Keratinocyte (primary cell): ENCODE data around the gene SREBF1. TPM values are rescaled to one million over a fixed set of nuclear protein-coding genes. Genes with fewer than 3 reads are reported as not detected.

ENCODE experiments used
- DNase-seq: peaks from one replicate; pipeline ENCODE4 v3.0.0-alpha.2; 2011; ENCODE audit warnings: low read depth, missing footprints, low spot score
- FAIRE-seq: peaks from 2 replicates; lab custom pipeline; 2011; peaks lifted over from hg19 to GRCh38; lab: Jason Lieb, UNC
- H2AFZ ChIP-seq: 2 replicates; pipeline ENCODE4 v1.6.0; 2012; ENCODE audit warnings: low read length, control low read depth, inconsistent platforms; ENCODE audit not compliant: control insufficient read depth
- H3K27ac ChIP-seq: 2 replicates; pipeline ENCODE4 v1.5.1; 2011; ENCODE audit warnings: low read length; ENCODE audit not compliant: control insufficient read depth, insufficient read depth
- H3K27me3 ChIP-seq: 3 replicates; pipeline ENCODE4 v1.6.0; 2011; ENCODE audit warnings: low read length; ENCODE audit not compliant: control insufficient read depth, insufficient read depth; ENCODE audit errors: extremely low read depth
- H3K36me3 ChIP-seq, 2 experiments: 2 replicates in 1 of 2; 3 replicates in 1 of 2; pipeline ENCODE4 v1.5.1; 2011; ENCODE audit warnings: low read length in 2 of 2, mild to moderate bottlenecking in 1 of 2; ENCODE audit not compliant: control insufficient read depth in 2 of 2, insufficient read depth in 2 of 2; ENCODE audit errors: extremely low read depth in 1 of 2
- H3K4me1 ChIP-seq: 3 replicates; pipeline ENCODE4 v1.5.1; 2011; ENCODE audit warnings: low read length; ENCODE audit not compliant: control insufficient read depth, insufficient read depth; ENCODE audit errors: extremely low read depth
- H3K4me2 ChIP-seq: 3 replicates; pipeline ENCODE4 v1.6.0; 2011; ENCODE audit warnings: low read depth, low read length; ENCODE audit not compliant: control insufficient read depth, insufficient read depth; ENCODE audit errors: extremely low read depth
- H3K4me3 ChIP-seq, 3 experiments: fragments of 200-600 bp in 1 of 3; sonication (generic) in 1 of 3; 2 replicates in 2 of 3; 3 replicates in 1 of 3; pipeline ENCODE4 v1.5.1; 2011 to 2016; ENCODE audit warnings: low read length in 3 of 3, mild to moderate bottlenecking in 3 of 3, control low read depth in 2 of 3, inconsistent platforms in 1 of 3, low read depth in 1 of 3, mixed read lengths in 1 of 3, mixed run types in 1 of 3, moderate library complexity in 1 of 3; ENCODE audit not compliant: control insufficient read depth in 2 of 3, insufficient read depth in 2 of 3; ENCODE audit errors: extremely low read depth in 1 of 3
- H3K79me2 ChIP-seq: 2 replicates; pipeline ENCODE4 v1.6.0; 2012; ENCODE audit warnings: low read length; ENCODE audit not compliant: control insufficient read depth, insufficient read depth
- H3K9ac ChIP-seq: 3 replicates; pipeline ENCODE4 v1.6.0; 2011; ENCODE audit warnings: low read length; ENCODE audit not compliant: control insufficient read depth, insufficient read depth; ENCODE audit errors: extremely low read depth
- H3K9me1 ChIP-seq: 3 replicates; pipeline ENCODE4 v1.6.0; 2011; ENCODE audit warnings: low read length; ENCODE audit not compliant: control insufficient read depth, insufficient read depth; ENCODE audit errors: extremely low read depth
- H3K9me3 ChIP-seq: 2 replicates; pipeline ENCODE4 v1.5.1; 2012; ENCODE audit warnings: low read depth, low read length; ENCODE audit not compliant: control insufficient read depth
- H4K20me1 ChIP-seq: 3 replicates; pipeline ENCODE4 v1.6.0; 2011; ENCODE audit warnings: low read length; ENCODE audit not compliant: control insufficient read depth, insufficient read depth; ENCODE audit errors: extremely low read depth
- CTCF ChIP-seq, 3 experiments: IDR thresholded peaks in 1 of 3; conservative IDR thresholded peaks in 1 of 3; optimal IDR thresholded peaks in 1 of 3; 2 replicates in 2 of 3; 3 replicates in 1 of 3; pipeline versions ENCODE3 to v1.5.1; 2011; ENCODE audit warnings: low read length in 3 of 3, mild to moderate bottlenecking in 3 of 3, moderate library complexity in 2 of 3, control low read depth in 1 of 3, inconsistent platforms in 1 of 3; ENCODE audit not compliant: insufficient read depth in 2 of 3; ENCODE audit errors: extremely low read depth in 1 of 3
- EZH2 ChIP-seq: IDR thresholded peaks from one replicate; pipeline ENCODE4 v1.6.1; 2012; ENCODE audit warnings: inconsistent platforms, mild to moderate bottlenecking, low read length, moderate library complexity
- dilution Hi-C: fragments of 300-500 bp; cut with MboI; formaldehyde crosslinking; loops from one replicate; pipeline ENCODE4 v1.7.0; 2020; ENCODE audit warnings: low sequenced_read_pairs; ENCODE audit not compliant: extremely low pct_ligation_motif_present
- polyA plus RNA-seq, 5 experiments: library from polyadenylated mRNA; depleted of rRNA in 3 of 5; stranded (reverse) in 3 of 5; stranded (forward) in 1 of 5; unstranded in 1 of 5; fragments of >200 nt; gene quantifications; 1 replicate in 1 of 5; 2 replicates in 3 of 5; 3 replicates in 1 of 5; pipeline versions ENCODE4 v1.2.1 to v1.2.3, GENCODE V29; 2011 to 2012; ENCODE audit warnings: missing spikeins in 2 of 5, low read depth in 1 of 5, low replicate concordance in 1 of 5

SREBF1 gene
- polyA plus RNA-seq, 1 donor (not counting 4 experiments of a cell fraction or from before 2014, with no cell fraction given), result 51.7 TPM

GRCh38 chr17:17815436-17816200 is 21.2 kb downstream of the SREBF1 start:
- Histone ChIP-seq H3K9me1 (no peaks in the 10 kb centered on the region), H3K27ac (no peak overlapping the region), H4K20me1 (peaks cover 26% of the 10 kb centered on the region), H3K36me3 (peaks cover 54 to 56% of the 10 kb centered on the region in 2 experiments), H3K4me1 (peaks cover 14% of the 10 kb centered on the region), H3K9me3 (no peaks in the 10 kb centered on the region), H2AFZ (no peak overlapping the region), H3K79me2 (peaks cover 13% of the 10 kb centered on the region), H3K4me2 (no peak overlapping the region), H3K9ac (no peak overlapping the region), H3K4me3 (no peak overlapping the region), H3K27me3 (no peaks in the 10 kb centered on the region)
- dilution Hi-C loops, result no loop called here
- TF ChIP-seq EZH2, result no peak
- no peak for TF ChIP-seq CTCF (optimal IDR thresholded peaks at IDR 0.05 in 1 of 3, IDR thresholded peaks at IDR 0.05 in 1 of 3, conservative IDR thresholded peaks at IDR 0.05 in 1 of 3; ENCODE audit: extremely low read depth in 1 of 3, insufficient read depth in 2 of 3, low read length in 3 of 3)
- no peak for DNase-seq
- no peak for FAIRE-seq

- dilution Hi-C loops, result no loop called here
These were observed 21.8 kb downstream of the SREBF1 start for GRCh38 chr17:17815062-17815406.

More at GRCh38 chr17:17815062-17815406, 21.8 kb downstream of the SREBF1 start:
- no peak for FAIRE-seq
- no peak overlapping the region for H3K4me2 ChIP-seq
- no peaks in the 10 kb centered on the region for H3K9me1 ChIP-seq
- H3K4me3 ChIP-seq, result no peak overlapping the region
- H2AFZ ChIP-seq, result no peak overlapping the region
- no peak overlapping the region for H3K27ac ChIP-seq
- DNase-seq, result no peak
- TF ChIP-seq CTCF (optimal IDR thresholded peaks at IDR 0.05 in 1 of 3, IDR thresholded peaks at IDR 0.05 in 1 of 3, conservative IDR thresholded peaks at IDR 0.05 in 1 of 3; ENCODE audit: extremely low read depth in 1 of 3, insufficient read depth in 2 of 3, low read length in 3 of 3), result no peak
- no peak for TF ChIP-seq EZH2
- peaks cover 49 to 56% of the 10 kb centered on the region in 2 experiments for H3K36me3 ChIP-seq
- H3K79me2 ChIP-seq, result peaks cover 8% of the 10 kb centered on the region
- H3K9me3 ChIP-seq, result no peaks in the 10 kb centered on the region
- H3K27me3 ChIP-seq, result no peaks in the 10 kb centered on the region
- peaks cover 20% of the 10 kb centered on the region for H4K20me1 ChIP-seq
- H3K4me1 ChIP-seq, result peaks cover 10% of the 10 kb centered on the region
- no peak overlapping the region for H3K9ac ChIP-seq
